OCI-LY1 (cell line): Measurements from ENCODE around the gene NEGR1.

Experiments used
- H2AFZ ChIP-seq: fragments of 200-600 bp; sonication (generic), shearing (Covaris generic); 2 replicates; pipeline ENCODE4 v1.6.0; 2014; ENCODE audit warnings: antibody characterized with exemption, mild to moderate bottlenecking, low read length
- H3F3A ChIP-seq: fragments of 200-600 bp; sonication (generic), shearing (Covaris generic); 2 replicates; pipeline ENCODE4 v1.6.0; 2014; ENCODE audit warnings: mild to moderate bottlenecking, antibody characterized with exemption, low read length, moderate library complexity; ENCODE audit not compliant: insufficient read depth
- H3K27ac ChIP-seq: fragments of 200-600 bp; sonication (generic); 2 replicates; pipeline ENCODE4 v1.5.1; 2014; ENCODE audit warnings: low read length, mixed run types, mild to moderate bottlenecking, low read depth; ENCODE audit not compliant: poor library complexity, severe bottlenecking
- H3K27me3 ChIP-seq: fragments of 200-600 bp; sonication (generic); 2 replicates; pipeline ENCODE4 v1.6.0; 2014; ENCODE audit warnings: antibody characterized with exemption, mild to moderate bottlenecking, low read length, moderate library complexity; ENCODE audit not compliant: insufficient read depth
- H3K36me3 ChIP-seq: fragments of 200-600 bp; sonication (generic); 2 replicates; pipeline ENCODE4 v1.6.1; 2014; ENCODE audit warnings: mild to moderate bottlenecking, antibody characterized with exemption, low read length, moderate library complexity, mixed read lengths; ENCODE audit not compliant: insufficient read depth
- H3K4me1 ChIP-seq: fragments of 200-600 bp; sonication (generic); 2 replicates; pipeline ENCODE4 v1.5.1; 2014; ENCODE audit warnings: mild to moderate bottlenecking, low read length, moderate library complexity; ENCODE audit not compliant: insufficient read depth, severe bottlenecking
- H3K4me2 ChIP-seq: fragments of 200-600 bp; sonication (generic), shearing (Covaris generic); 2 replicates; pipeline ENCODE4 v1.6.1; 2014; ENCODE audit warnings: low read length
- H3K4me3 ChIP-seq: fragments of 200-600 bp; sonication (generic); 2 replicates; pipeline ENCODE4 v1.5.1; 2014; ENCODE audit warnings: low read length, low read depth, mild to moderate bottlenecking, mixed read lengths; ENCODE audit not compliant: poor library complexity, severe bottlenecking
- H3K79me2 ChIP-seq: fragments of 200-600 bp; shearing (Covaris generic); 2 replicates; pipeline ENCODE4 v1.6.1; 2016; ENCODE audit warnings: mixed run types, low read length, mixed read lengths; ENCODE audit not compliant: insufficient read depth
- H3K9ac ChIP-seq: fragments of 200-600 bp; sonication (generic), shearing (Covaris generic); 2 replicates; pipeline ENCODE4 v1.6.1; 2014; ENCODE audit warnings: mild to moderate bottlenecking, low read length, mixed read lengths
- H3K9me2 ChIP-seq: fragments of 200-600 bp; sonication (generic), shearing (Covaris generic); 2 replicates; pipeline ENCODE4 v1.6.1; 2014; ENCODE audit warnings: low read depth, mild to moderate bottlenecking, low read length, mixed read lengths
- H3K9me3 ChIP-seq: fragments of 200-600 bp; shearing (Covaris generic); 2 replicates; pipeline ENCODE4 v1.6.1; 2014; ENCODE audit warnings: low read length, mixed read lengths
- H4K20me1 ChIP-seq: fragments of 200-600 bp; sonication (generic), shearing (Covaris generic); 2 replicates; pipeline ENCODE4 v1.6.0; 2016; ENCODE audit warnings: mild to moderate bottlenecking, low read length; ENCODE audit not compliant: insufficient read depth
- CTCF ChIP-seq: fragments of 200-600 bp; sonication (generic), shearing (Covaris generic); IDR thresholded peaks from 2 replicates; pipeline ENCODE4 v1.5.1; 2017; ENCODE audit warnings: mild to moderate bottlenecking, antibody characterized with exemption, low read length, moderate library complexity, mixed read lengths
- EZH2 ChIP-seq: fragments of 200-600 bp; sonication (generic), shearing (Covaris generic); IDR thresholded peaks from 2 replicates; pipeline ENCODE4 v1.8.0; 2017; ENCODE audit warnings: borderline replicate concordance, mixed run types, mild to moderate bottlenecking, antibody characterized with exemption, low read length, moderate library complexity, mixed read lengths

Gene NEGR1

DNA sequence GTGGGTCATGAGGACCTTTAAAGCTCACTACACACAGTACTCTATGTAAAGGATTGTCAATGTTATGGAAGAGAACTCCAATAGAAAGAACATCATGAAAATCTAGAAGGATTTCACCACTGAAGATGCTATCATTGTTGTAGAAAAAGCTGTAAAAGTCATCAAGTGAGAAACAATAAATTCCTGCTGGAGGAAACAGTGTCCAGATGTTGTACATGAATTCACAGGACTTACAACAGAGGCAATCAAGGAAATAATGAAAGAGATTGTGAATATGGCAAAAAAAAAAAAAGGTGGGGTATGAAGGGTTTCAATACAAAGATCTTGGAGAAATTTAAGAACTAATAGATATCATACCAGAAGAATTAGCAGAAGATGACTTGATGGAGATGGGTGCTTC, 846.4 kb downstream of the NEGR1 start:
- Histone ChIP-seq H3K4me3 (no peak overlapping the region), H2AFZ (no peak overlapping the region), H3K36me3 (no peaks in the 10 kb centered on the region), H3K9me2 (no peaks in the 10 kb centered on the region), H3K27ac (no peak overlapping the region), H3K4me2 (no peak overlapping the region), H3K9me3 (no peaks in the 10 kb centered on the region), H3F3A (no peaks in the 10 kb centered on the region), H3K9ac (no peak overlapping the region), H3K79me2 (no peaks in the 10 kb centered on the region), H3K27me3 (no peaks in the 10 kb centered on the region), H4K20me1 (no peaks in the 10 kb centered on the region), H3K4me1 (no peaks in the 10 kb centered on the region)
- TF ChIP-seq EZH2 = no peak
- no peak for TF ChIP-seq CTCF

- no peaks in the 10 kb centered on the region for H3K79me2 ChIP-seq
- H2AFZ ChIP-seq = no peak overlapping the region
- no peaks in the 10 kb centered on the region for H3K4me1 ChIP-seq
- H3K27me3 ChIP-seq = no peaks in the 10 kb centered on the region
- H3K9me3 ChIP-seq = no peaks in the 10 kb centered on the region
- no peak overlapping the region for H3K9ac ChIP-seq
- no peaks in the 10 kb centered on the region for H3K9me2 ChIP-seq
- TF ChIP-seq EZH2 (no peak), CTCF (no peak)
- no peak overlapping the region for H3K4me3 ChIP-seq
- no peaks in the 10 kb centered on the region for H3F3A ChIP-seq
- no peaks in the 10 kb centered on the region for H4K20me1 ChIP-seq
- H3K4me2 ChIP-seq = no peak overlapping the region
- H3K36me3 ChIP-seq = no peaks in the 10 kb centered on the region
- no peak overlapping the region for H3K27ac ChIP-seq
Measured at GRCh38 chr1:71434240-71434639, 848.1 kb downstream of the NEGR1 start.

DNA sequence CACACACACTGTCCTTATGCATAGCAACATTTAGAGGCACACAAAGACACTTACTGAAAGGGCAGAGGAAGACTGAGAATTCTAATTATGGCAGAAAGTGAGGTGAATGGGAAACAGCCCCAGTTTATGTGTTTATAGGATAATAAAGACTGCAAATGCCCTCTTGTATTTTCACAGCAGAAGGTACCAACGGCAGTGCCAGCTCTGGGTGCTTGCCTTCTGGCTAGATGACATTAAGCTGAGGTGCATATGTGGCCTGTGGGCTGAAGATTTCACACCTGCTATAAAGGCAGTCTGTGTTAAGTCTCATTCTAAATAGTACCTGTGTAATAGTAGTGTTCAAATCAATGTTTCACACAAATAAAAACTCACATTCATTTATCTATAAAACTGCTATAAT, 854.3 kb downstream of the NEGR1 start:
- TF ChIP-seq CTCF = no peak

More for the DNA sequence above, 854.3 kb downstream of the NEGR1 start:
- Histone ChIP-seq H3K27me3 (no peaks in the 10 kb centered on the region), H3K9me3 (no peaks in the 10 kb centered on the region), H3K4me1 (no peaks in the 10 kb centered on the region), H3K4me3 (no peak overlapping the region), H3K36me3 (no peaks in the 10 kb centered on the region), H3K9me2 (no peaks in the 10 kb centered on the region), H3K27ac (no peak overlapping the region), H4K20me1 (no peaks in the 10 kb centered on the region), H3K9ac (no peak overlapping the region), H3K4me2 (no peak overlapping the region), H3K79me2 (no peaks in the 10 kb centered on the region), H3F3A (no peaks in the 10 kb centered on the region), H2AFZ (no peak overlapping the region)
